ENCODE data around the gene CCR3. TPM values are rescaled to one million over a fixed set of nuclear protein-coding genes. Genes with fewer than 3 reads are reported as not detected.

The CCR3 gene
- total and polyA plus RNA-seq, 9 of the 15 experiments (the other 6 are each of a cell fraction or from before 2014, with no cell fraction given) = not detected

GRCh38 chr3:46202535-46202934 is 39.7 kb upstream of the CCR3 start (continued):
- TF ChIP-seq RAD21 (CRISPR knock-in tag; conservative IDR thresholded peaks at IDR 0.05 in 1 of 2, IDR thresholded peaks at IDR 0.05 in 1 of 2) = no peak
- no peak for TF ChIP-seq ETS1 (conservative IDR thresholded peaks at IDR 0.05; ENCODE audit: control insufficient read depth, low read depth, low read length)
- TF ChIP-seq SAFB2 (IDR thresholded peaks at IDR 0.05; ENCODE audit: borderline replicate concordance, low read depth, low read length, severe bottlenecking) = no peak
- no peak for TF ChIP-seq HDAC3 (IDR thresholded peaks at IDR 0.05; ENCODE audit: borderline replicate concordance, partially characterized antibody)

DNA sequence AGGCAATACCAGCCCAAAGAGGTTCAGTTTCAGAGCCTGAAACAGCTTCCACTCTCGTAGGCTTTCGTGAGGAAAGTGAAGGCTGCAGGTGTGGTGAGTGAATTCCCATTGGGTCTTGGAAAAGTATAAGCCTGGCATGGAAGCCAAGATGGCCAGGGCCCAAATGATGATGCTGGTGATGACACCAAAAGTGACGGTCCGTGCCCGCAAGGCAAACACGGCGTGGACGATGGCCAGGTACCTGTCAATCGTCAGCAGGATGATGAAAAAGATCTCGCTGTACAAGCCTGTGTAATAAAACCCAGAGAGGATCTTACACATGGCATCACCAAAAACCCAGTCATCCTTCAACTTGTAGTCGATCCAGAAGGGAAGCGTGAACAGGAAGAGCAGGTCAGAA is 38.6 kb upstream of the CCR3 start:
- FAIRE-seq (no peak), DNase-seq (ENCODE audit: extremely low read depth in 1 of 4, low spot score in 3 of 4) (no peak), ATAC-seq (no peak)
- no peak overlapping the region for H2AFZ ChIP-seq (ENCODE audit: low read depth, low read length)
- in situ Hi-C loops (cut with MboI) = no loop called here
- POLR2A ChIA-PET = interaction anchor here (0.5 kb wide), 1 partner anchor 11 kb away, joined by 3 read pairs; no protein-coding TSS in a partner anchor
- WGBS (ENCODE audit: insufficient coverage, low coverage, missing lambda C conversion rate) = under 1% methylated on average over 12 of the region's 12 CpGs
- intact Hi-C loops (cut with micrococcal nuclease) = loop anchor here (10.0 kb wide), 2 partner anchors 119 to 1169 kb away; no protein-coding TSS in a partner anchor
- H3K4me2 ChIP-seq (ENCODE audit: insufficient read depth, low read length) = no peak overlapping the region
- H3K36me3 ChIP-seq (ENCODE audit: control insufficient read depth, insufficient read depth, low read length) = no peaks in the 10 kb centered on the region
- no peaks in the 10 kb centered on the region for H3K79me2 ChIP-seq (ENCODE audit: control insufficient read depth, insufficient read depth, low read length)
- TF ChIP-seq HOXB6 (CRISPR knock-in tag; IDR thresholded peaks at IDR 0.05; ENCODE audit: borderline replicate concordance) = no peak
- no peak for TF ChIP-seq KDM4B (IDR thresholded peaks at IDR 0.05; ENCODE audit: borderline replicate concordance in 2 of 2, low read depth in 1 of 2)
- no peak for TF ChIP-seq FOSL1 (tag; conservative IDR thresholded peaks at IDR 0.05)
- TF ChIP-seq FOXK2 (conservative IDR thresholded peaks at IDR 0.05 in 1 of 2, IDR thresholded peaks at IDR 0.05 in 1 of 2; ENCODE audit: low read depth in 2 of 2) = no peak
- no peak for TF ChIP-seq CREM (IDR thresholded peaks at IDR 0.05; ENCODE audit: low read depth)
- CTCF ChIA-PET (ENCODE audit: low intra/inter-chr PET ratio) = no interaction called here
- no peaks in the 10 kb centered on the region for H3K9me3 ChIP-seq (replicated peaks; ENCODE audit: control insufficient read depth, insufficient read depth, low read depth, low read length)
- no peaks in the 10 kb centered on the region for H3K4me1 ChIP-seq (replicated peaks in 1 of 2; ENCODE audit: control insufficient read depth in 2 of 2, insufficient read depth in 2 of 2, low read length in 2 of 2)
- peaks cover 2 to 17% of the 10 kb centered on the region in 2 experiments; a peak in 3 of 5 replicates for H3K27me3 ChIP-seq (ENCODE audit: control insufficient read depth in 2 of 2, insufficient read depth in 2 of 2, low read length in 2 of 2)
- no peak overlapping the region for H3K27ac ChIP-seq (ENCODE audit: extremely low read depth, low read depth, low read length)
- no peaks in the 10 kb centered on the region for H3K9me1 ChIP-seq (ENCODE audit: control insufficient read depth, insufficient read depth, low read length)
- H3K4me3 ChIP-seq = no peak overlapping the region
- no peaks in the 10 kb centered on the region for H4K20me1 ChIP-seq (replicated peaks; ENCODE audit: control insufficient read depth, insufficient read depth, low read length)
- no peak overlapping the region for H3K9ac ChIP-seq (ENCODE audit: insufficient read depth in 1 of 2, low read depth in 2 of 2, low read length in 2 of 2)
- no TSS peak for BruUV-seq (replicated peaks)

Data from K562 (cell line).